GM19468 (cell line): ENCODE results near the gene UBR4.

Source experiments
- ATAC-seq: cut with Tn5 transposase; IDR thresholded peaks from one replicate; pipeline ENCODE4 v1.9.1; 2021; ENCODE audit warnings: mild to moderate bottlenecking, moderate library complexity, moderate number of reproducible peaks; ENCODE audit not compliant: unreplicated experiment; ENCODE audit errors: extremely low read depth

UBR4 gene

GRCh38 chr1:19154876-19155275 lies 55.2 kb downstream of the UBR4 start:
- no peak for ATAC-seq

GRCh38 chr1:19153169-19153568 lies 56.9 kb downstream of the UBR4 start:
- ATAC-seq: no peak

DNA sequence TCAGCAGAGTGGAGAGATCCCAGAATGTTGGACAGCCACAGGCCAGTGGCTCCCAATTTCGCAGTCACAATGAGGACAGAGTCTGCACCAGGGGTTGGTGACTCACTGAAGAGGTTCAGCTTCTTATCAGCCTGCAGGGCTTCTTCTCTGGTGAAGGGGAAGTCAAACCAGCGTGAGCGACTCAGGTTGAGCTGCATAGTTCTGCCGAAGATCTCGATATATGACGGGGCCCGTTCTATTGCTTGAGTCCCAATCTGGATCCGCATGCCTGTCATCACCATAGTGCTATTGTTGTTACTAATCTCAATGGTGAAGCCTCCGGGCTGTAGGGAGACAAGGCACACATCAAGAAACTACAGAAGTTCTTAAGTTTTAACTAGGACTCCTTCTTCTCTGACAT lies 58.5 kb downstream of the UBR4 start:
- no peak for ATAC-seq

DNA sequence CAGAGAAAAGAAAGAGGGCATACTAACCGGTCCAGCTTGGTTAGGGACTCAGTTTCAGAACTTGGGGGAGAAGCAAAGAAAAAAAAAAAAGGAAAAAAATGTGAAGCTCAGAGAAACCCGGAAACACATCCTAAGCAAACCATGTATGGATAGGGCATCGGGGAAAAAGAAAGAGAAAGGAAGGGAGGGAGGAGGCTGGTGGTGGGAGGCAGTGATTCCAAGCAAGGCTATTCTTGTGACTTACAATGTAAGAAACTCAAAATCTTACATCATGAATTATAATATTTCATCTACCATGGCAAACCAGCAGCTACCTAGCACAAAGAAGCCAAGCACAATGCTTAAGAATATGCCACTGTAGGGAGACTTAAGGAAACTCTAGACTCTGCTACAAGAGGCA lies 60.3 kb downstream of the UBR4 start:
- ATAC-seq: no peak

GRCh38 chr1:19140465-19140864 lies 69.6 kb downstream of the UBR4 start:
- ATAC-seq: no peak

GRCh38 chr1:19139711-19140110 lies 70.4 kb downstream of the UBR4 start:
- no peak for ATAC-seq

GRCh38 chr1:19138958-19139581 lies 71.0 kb downstream of the UBR4 start:
- no peak for ATAC-seq

DNA sequence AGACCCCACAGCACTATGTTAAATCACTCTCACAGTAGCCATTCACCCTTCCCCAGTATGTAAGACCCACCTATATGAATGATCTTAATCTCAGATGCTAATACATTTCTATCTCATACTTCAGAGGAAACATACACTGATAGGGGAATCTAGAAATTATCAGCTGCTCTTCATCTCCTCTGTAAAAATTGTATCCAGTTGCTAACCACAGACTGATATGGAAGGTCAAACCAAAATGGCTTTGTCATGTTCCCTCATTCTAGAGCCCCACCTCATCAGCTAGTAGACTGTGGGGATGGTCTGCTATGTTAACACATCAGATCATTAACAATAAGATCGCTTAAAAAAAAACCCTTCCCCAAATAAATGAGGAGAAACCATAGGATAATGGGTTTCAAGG lies 71.7 kb downstream of the UBR4 start:
- no peak for ATAC-seq

DNA sequence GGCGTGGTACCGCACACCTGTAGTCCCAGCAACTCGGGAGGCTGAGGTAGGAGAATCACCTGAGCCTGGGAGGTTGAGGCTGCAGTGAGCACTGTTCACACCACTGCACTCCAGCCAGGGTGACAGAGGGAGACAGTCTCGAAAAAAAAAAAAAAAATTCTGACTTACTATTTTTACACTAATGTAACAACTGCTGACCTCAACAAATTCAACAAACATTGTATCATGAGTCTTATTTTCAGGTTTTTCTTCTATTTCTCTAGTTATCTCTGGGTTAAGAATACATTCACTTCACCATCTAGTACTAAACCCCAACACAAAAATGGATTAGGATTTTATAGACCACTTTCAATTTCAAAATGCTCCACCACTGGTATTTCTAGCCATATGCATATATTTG lies 72.9 kb downstream of the UBR4 start:
- ATAC-seq: no peak

DNA sequence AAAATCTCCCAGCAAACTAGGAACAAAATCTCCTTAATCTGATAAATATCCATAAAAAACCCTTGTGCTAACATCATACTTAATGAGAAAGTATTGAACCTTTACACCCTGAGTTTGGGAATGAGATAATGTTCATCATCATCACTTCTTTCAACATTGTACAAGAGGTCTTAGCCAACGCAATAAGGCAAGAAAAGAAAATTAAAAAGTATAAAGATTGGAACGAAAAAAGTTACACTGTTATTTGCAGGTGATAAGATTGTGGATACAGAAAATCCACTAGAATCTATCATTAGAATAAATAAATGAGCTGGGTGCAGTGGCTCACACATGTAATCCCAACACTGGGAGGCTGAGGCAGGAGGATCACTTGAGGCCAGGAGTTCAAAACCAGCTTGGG lies 76.7 kb downstream of the UBR4 start:
- no peak for ATAC-seq

GRCh38 chr1:19130468-19130867 lies 79.6 kb downstream of the UBR4 start:
- no peak for ATAC-seq

- ATAC-seq: no peak
Observed at GRCh38 chr1:19128968-19129514, 81.0 kb downstream of the UBR4 start.

- no peak for ATAC-seq
Observed at GRCh38 chr1:19124273-19124672, 85.8 kb downstream of the UBR4 start.

DNA sequence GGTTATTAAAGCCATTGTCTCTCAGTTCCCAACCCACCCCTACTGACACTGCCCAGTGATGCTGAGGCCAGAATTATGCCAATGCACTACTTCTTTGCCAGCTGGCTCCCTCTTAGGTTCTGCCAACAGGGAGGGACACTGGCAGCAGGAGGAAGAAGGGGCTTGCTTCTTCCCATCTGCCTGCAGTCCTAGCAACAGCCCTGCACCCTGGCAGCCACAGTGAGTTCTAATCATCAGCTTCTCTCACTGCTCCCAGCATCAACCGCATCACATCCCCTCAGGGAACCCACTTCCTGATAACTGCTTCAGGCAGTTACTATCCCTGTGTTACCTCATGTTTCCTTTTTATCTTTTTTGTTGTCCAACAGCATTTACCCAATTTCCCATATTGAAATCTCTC lies 86.2 kb downstream of the UBR4 start:
- no peak for ATAC-seq

- ATAC-seq: no peak
Observed at GRCh38 chr1:19122668-19123067, 87.4 kb downstream of the UBR4 start.

- no peak for ATAC-seq
Observed at GRCh38 chr1:19121192-19121591, 88.9 kb downstream of the UBR4 start.

DNA sequence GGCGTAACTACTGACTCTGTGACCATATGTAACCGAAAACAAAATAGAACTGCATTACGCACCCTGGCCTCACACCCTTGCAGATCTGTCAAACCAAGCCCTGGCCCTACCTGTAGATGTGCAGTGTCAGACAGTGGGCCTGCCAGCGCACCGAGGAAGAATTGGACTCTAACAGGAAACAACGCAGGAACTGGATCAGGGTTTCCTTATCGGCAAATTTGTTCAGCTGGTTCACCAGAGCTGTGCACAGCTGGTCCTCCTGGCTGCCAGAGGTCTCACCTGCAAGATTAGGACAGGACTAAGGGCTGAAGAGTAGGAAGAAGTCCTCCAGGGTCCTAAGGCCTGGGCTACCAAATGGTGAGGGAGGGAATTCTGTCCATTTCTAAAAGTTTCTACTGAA lies 90.0 kb downstream of the UBR4 start:
- ATAC-seq: no peak

DNA sequence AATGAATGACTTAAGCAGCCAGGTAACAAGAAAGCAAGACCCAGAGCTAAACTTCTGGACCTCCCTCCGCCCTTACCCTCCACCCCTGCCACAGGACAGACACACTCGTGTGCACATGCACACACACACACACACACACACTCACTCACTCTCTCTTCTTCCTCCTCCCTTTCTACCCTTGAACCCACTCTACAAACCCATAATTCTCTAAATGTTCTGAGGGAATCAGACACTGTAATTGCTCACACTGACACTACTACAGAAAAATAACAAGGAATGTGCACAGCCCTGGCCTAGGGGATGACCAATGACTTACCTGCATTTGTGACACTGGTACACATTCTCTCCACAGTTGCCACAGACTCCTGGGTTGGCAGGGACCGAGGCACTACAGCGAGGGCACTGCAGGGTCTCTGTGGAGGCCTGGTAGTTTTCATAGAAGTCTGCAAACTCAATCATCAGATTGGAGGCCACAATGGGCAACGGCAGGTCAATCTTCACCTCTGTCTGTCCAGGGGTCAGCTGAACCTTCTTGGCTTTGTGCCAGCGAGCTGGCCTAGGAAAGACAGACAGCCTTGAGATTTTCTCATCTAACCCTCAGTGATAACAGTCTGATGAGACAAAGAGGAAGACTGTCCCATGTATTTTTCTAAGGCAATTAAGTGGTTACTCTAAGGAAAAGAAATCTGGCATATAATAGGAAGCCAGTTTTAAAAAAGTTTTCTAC lies 94.8 kb downstream of the UBR4 start:
- ATAC-seq: no peak

DNA sequence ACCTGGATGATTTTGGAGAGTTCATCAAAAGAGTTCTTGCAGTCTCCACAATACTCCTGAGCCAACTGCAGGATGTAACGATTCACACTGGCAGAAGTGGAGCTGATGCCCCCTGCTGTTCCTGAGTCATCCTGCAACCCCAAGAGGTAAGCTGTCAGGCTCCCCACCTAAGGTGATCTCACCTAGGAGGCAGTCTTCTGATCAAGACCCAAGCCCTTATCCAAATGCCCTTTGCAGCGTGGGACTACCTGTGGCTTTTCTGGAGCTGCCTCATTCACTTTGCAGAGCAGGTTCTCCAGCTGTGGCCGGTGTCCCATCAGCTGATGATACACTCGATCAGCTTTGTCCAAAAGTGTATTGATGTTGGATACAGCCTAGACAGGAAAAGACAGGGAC lies 96.4 kb downstream of the UBR4 start:
- ATAC-seq: no peak

- no peak for ATAC-seq
Observed at GRCh38 chr1:19112891-19113696, 97.0 kb downstream of the UBR4 start.
